ENCODE measurements around the gene DES. TPM values are rescaled to one million over a fixed set of nuclear protein-coding genes. Genes with fewer than 3 reads are reported as not detected.

The DES gene
- total RNA-seq (2014; rRNA removed; shearing (Covaris generic); ENCODE audit: low replicate concordance), result not detected in 2 replicates

- Histone ChIP-seq H3K27ac (ENCODE audit: low read length) (no peak within 1 kb of the TSS), H2AFZ (ENCODE audit: low read length) (no peak within 1 kb of the TSS), H3K27me3 (ENCODE audit: low read length) (no peaks in the 10 kb centered on the region)
These were observed at the start of gene DES for GRCh38 chr2:219418155-219419011. TSS of gene DES (plus strand) at chr2:219418377. CDS start at chr2:219418463, 86 bp downstream.

GRCh38 chr2:219368690-219369191 is 49.4 kb upstream of the DES start:
- Histone ChIP-seq H3K36me3 (ENCODE audit: insufficient read depth, low read length) (no peaks in the 10 kb centered on the region), H3K4me1 (ENCODE audit: low read length) (no peaks in the 10 kb centered on the region), H3K27me3 (ENCODE audit: low read length) (no peaks in the 10 kb centered on the region), H4K20me1 (ENCODE audit: insufficient read depth, low read depth, low read length) (no peaks in the 10 kb centered on the region), H3K9me2 (replicated peaks; ENCODE audit: insufficient read depth, low read length) (no peaks in the 10 kb centered on the region), H3K79me2 (ENCODE audit: low read length) (no peaks in the 10 kb centered on the region), H3K27ac (ENCODE audit: low read length) (no peak overlapping the region), H3K9ac (ENCODE audit: low read length) (no peak overlapping the region), H3K9me3 (ENCODE audit: low read length) (no peaks in the 10 kb centered on the region), H2AFZ (ENCODE audit: low read length) (no peak overlapping the region), H3K4me2 (ENCODE audit: low read depth, low read length, poor library complexity, severe bottlenecking) (no peak overlapping the region), H3K4me3 (ENCODE audit: low read length) (no peak overlapping the region)
- DNase-seq, result peak; percentile 7

More at GRCh38 chr2:219418155-219419011, at the start of gene DES:
- Histone ChIP-seq H3K79me2 (ENCODE audit: low read length) (no peaks in the 10 kb centered on the region), H3K4me1 (ENCODE audit: low read length) (no peaks in the 10 kb centered on the region), H3K4me2 (ENCODE audit: low read depth, low read length, poor library complexity, severe bottlenecking) (no peak within 1 kb of the TSS), H3K9me3 (ENCODE audit: low read length) (no peaks in the 10 kb centered on the region), H4K20me1 (ENCODE audit: insufficient read depth, low read depth, low read length) (no peaks in the 10 kb centered on the region), H3K9me2 (replicated peaks; ENCODE audit: insufficient read depth, low read length) (no peaks in the 10 kb centered on the region), H3K36me3 (ENCODE audit: insufficient read depth, low read length) (no peaks in the 10 kb centered on the region), H3K4me3 (ENCODE audit: low read length) (no peak within 1 kb of the TSS), H3K9ac (ENCODE audit: low read length) (no peak within 1 kb of the TSS)
- DNase-seq, result no peak

- no peaks in the 10 kb centered on the region for H3K9me2 ChIP-seq (replicated peaks; ENCODE audit: insufficient read depth, low read length)
- no peak overlapping the region for H3K9ac ChIP-seq (ENCODE audit: low read length)
- H3K4me3 ChIP-seq (ENCODE audit: low read length), result no peak overlapping the region
- H3K27me3 ChIP-seq (ENCODE audit: low read length), result no peaks in the 10 kb centered on the region
- 0 out of 2 replicates have a peak, but pooled peaks cover under 1% of the 10 kb centered on the region for H3K36me3 ChIP-seq (ENCODE audit: insufficient read depth, low read length)
- no peak overlapping the region for H2AFZ ChIP-seq (ENCODE audit: low read length)
- H3K79me2 ChIP-seq (ENCODE audit: low read length), result no peaks in the 10 kb centered on the region
- H3K4me1 ChIP-seq (ENCODE audit: low read length), result no peaks in the 10 kb centered on the region
- H3K4me2 ChIP-seq (ENCODE audit: low read depth, low read length, poor library complexity, severe bottlenecking), result no peak overlapping the region
- DNase-seq, result no peak
- no peak overlapping the region for H3K27ac ChIP-seq (ENCODE audit: low read length)
- no peaks in the 10 kb centered on the region for H3K9me3 ChIP-seq (ENCODE audit: low read length)
- H4K20me1 ChIP-seq (ENCODE audit: insufficient read depth, low read depth, low read length), result no peaks in the 10 kb centered on the region
These were observed 48.7 kb upstream of the DES start for GRCh38 chr2:219369447-219369861.

GRCh38 chr2:219378163-219378851 is 39.9 kb upstream of the DES start:
- Histone ChIP-seq H3K79me2 (ENCODE audit: low read length) (no peaks in the 10 kb centered on the region), H3K4me3 (ENCODE audit: low read length) (no peak overlapping the region), H3K36me3 (ENCODE audit: insufficient read depth, low read length) (0 out of 2 replicates have a peak, but pooled peaks cover 3% of the 10 kb centered on the region), H3K4me2 (ENCODE audit: low read depth, low read length, poor library complexity, severe bottlenecking) (no peak overlapping the region), H2AFZ (ENCODE audit: low read length) (no peak overlapping the region), H3K9me2 (replicated peaks; ENCODE audit: insufficient read depth, low read length) (no peaks in the 10 kb centered on the region), H3K9ac (ENCODE audit: low read length) (no peak overlapping the region), H3K27me3 (ENCODE audit: low read length) (no peaks in the 10 kb centered on the region), H3K27ac (ENCODE audit: low read length) (no peak overlapping the region), H3K4me1 (ENCODE audit: low read length) (no peaks in the 10 kb centered on the region), H4K20me1 (ENCODE audit: insufficient read depth, low read depth, low read length) (no peaks in the 10 kb centered on the region), H3K9me3 (ENCODE audit: low read length) (no peaks in the 10 kb centered on the region)
- DNase-seq, result peak; percentile 31

- Histone ChIP-seq H4K20me1 (ENCODE audit: insufficient read depth, low read depth, low read length) (no peaks in the 10 kb centered on the region), H3K9me3 (ENCODE audit: low read length) (no peaks in the 10 kb centered on the region), H3K4me3 (ENCODE audit: low read length) (no peak overlapping the region), H3K9me2 (replicated peaks; ENCODE audit: insufficient read depth, low read length) (no peaks in the 10 kb centered on the region), H3K4me2 (ENCODE audit: low read depth, low read length, poor library complexity, severe bottlenecking) (no peak overlapping the region), H3K27ac (ENCODE audit: low read length) (no peak overlapping the region), H3K79me2 (ENCODE audit: low read length) (no peaks in the 10 kb centered on the region), H3K9ac (ENCODE audit: low read length) (no peak overlapping the region), H3K36me3 (ENCODE audit: insufficient read depth, low read length) (0 out of 2 replicates have a peak, but pooled peaks cover 4% of the 10 kb centered on the region), H2AFZ (ENCODE audit: low read length) (no peak overlapping the region), H3K27me3 (ENCODE audit: low read length) (no peaks in the 10 kb centered on the region), H3K4me1 (ENCODE audit: low read length) (no peaks in the 10 kb centered on the region)
- peak; percentile 23 for DNase-seq
These were observed 37.3 kb upstream of the DES start for GRCh38 chr2:219380926-219381325.

- no peak overlapping the region for H3K9ac ChIP-seq (ENCODE audit: low read length)
- 0 out of 2 replicates have a peak, but pooled peaks cover 4% of the 10 kb centered on the region for H3K36me3 ChIP-seq (ENCODE audit: insufficient read depth, low read length)
- no peaks in the 10 kb centered on the region for H3K9me3 ChIP-seq (ENCODE audit: low read length)
- no peaks in the 10 kb centered on the region for H3K9me2 ChIP-seq (replicated peaks; ENCODE audit: insufficient read depth, low read length)
- H2AFZ ChIP-seq (ENCODE audit: low read length), result no peak overlapping the region
- H3K27me3 ChIP-seq (ENCODE audit: low read length), result no peaks in the 10 kb centered on the region
- H3K4me2 ChIP-seq (ENCODE audit: low read depth, low read length, poor library complexity, severe bottlenecking), result no peak overlapping the region
- peak; percentile 0 for DNase-seq
- no peaks in the 10 kb centered on the region for H4K20me1 ChIP-seq (ENCODE audit: insufficient read depth, low read depth, low read length)
- H3K4me3 ChIP-seq (ENCODE audit: low read length), result no peak overlapping the region
- H3K27ac ChIP-seq (ENCODE audit: low read length), result no peak overlapping the region
- H3K79me2 ChIP-seq (ENCODE audit: low read length), result peaks cover under 1% of the 10 kb centered on the region
- H3K4me1 ChIP-seq (ENCODE audit: low read length), result peaks cover under 1% of the 10 kb centered on the region
These were observed 36.7 kb upstream of the DES start for GRCh38 chr2:219381448-219381847.

- no peaks in the 10 kb centered on the region for H3K9me3 ChIP-seq (ENCODE audit: low read length)
- H3K4me2 ChIP-seq (ENCODE audit: low read depth, low read length, poor library complexity, severe bottlenecking), result no peak overlapping the region
- H3K4me3 ChIP-seq (ENCODE audit: low read length), result no peak overlapping the region
- H2AFZ ChIP-seq (ENCODE audit: low read length), result no peak overlapping the region
- H3K79me2 ChIP-seq (ENCODE audit: low read length), result peaks cover 8% of the 10 kb centered on the region
- peaks cover 15% of the 10 kb centered on the region for H3K4me1 ChIP-seq (ENCODE audit: low read length)
- no peak overlapping the region for H3K27ac ChIP-seq (ENCODE audit: low read length)
- no peaks in the 10 kb centered on the region for H3K9me2 ChIP-seq (replicated peaks; ENCODE audit: insufficient read depth, low read length)
- 0 out of 2 replicates have a peak, but pooled peaks cover 4% of the 10 kb centered on the region for H3K36me3 ChIP-seq (ENCODE audit: insufficient read depth, low read length)
- no peaks in the 10 kb centered on the region for H4K20me1 ChIP-seq (ENCODE audit: insufficient read depth, low read depth, low read length)
- H3K9ac ChIP-seq (ENCODE audit: low read length), result no peak overlapping the region
- H3K27me3 ChIP-seq (ENCODE audit: low read length), result no peaks in the 10 kb centered on the region
- peak; percentile 41 for DNase-seq
These were observed 34.0 kb upstream of the DES start for GRCh38 chr2:219384083-219384713.

Measured in Karpas-422 (cell line).